ENCODE measurements around the gene CYYR1. TPM values are rescaled to one million over a fixed set of nuclear protein-coding genes. Genes with fewer than 3 reads are reported as not detected.

The CYYR1 gene
- total RNA-seq, 1 experiment from 2014 or later: not detected

DNA sequence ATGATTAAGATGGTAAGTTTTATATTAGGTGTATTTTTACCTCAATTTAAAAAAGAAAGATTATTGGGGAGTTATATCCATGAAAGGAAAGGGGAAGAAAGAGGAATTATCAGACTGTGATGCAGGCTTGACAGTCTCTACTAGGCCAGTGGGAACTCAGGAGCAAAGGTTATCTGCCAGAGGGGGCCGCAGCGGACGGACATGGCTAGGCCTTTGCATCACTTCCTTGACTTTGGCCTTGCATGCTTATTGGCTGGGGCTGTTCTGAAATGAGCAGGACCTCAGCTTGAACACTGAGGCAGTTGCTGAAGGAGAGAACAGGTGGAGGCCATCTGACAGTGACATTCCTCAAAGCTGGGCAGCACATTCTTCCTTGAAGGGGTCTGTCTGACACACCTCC, 150.9 kb downstream of the CYYR1 start:
- BruUV-seq (replicated peaks): no TSS peak
- intact Hi-C loops (cut with micrococcal nuclease; ENCODE audit: unreplicated experiment): no loop called here
- ATAC-seq: no peak

GRCh38 chr21:26421724-26422123, 151.4 kb downstream of the CYYR1 start:
- Histone ChIP-seq H3K27me3 (ENCODE audit: control insufficient read depth, insufficient read depth, low read length) (no peaks in the 10 kb centered on the region), H3K4me1 (ENCODE audit: control insufficient read depth, insufficient read depth, low read length) (no peaks in the 10 kb centered on the region), H3K9me3 (ENCODE audit: control insufficient read depth, insufficient read depth, low read depth, low read length) (no peaks in the 10 kb centered on the region), H3K36me3 (ENCODE audit: control insufficient read depth, insufficient read depth, low read length) (no peaks in the 10 kb centered on the region), H3K27ac (ENCODE audit: low read length) (no peak overlapping the region), H3K4me3 (ENCODE audit: low read depth in 2 of 2, low read length in 2 of 2) (no peak overlapping the region)
- TF ChIP-seq TCF7L2 (IDR thresholded peaks at IDR 0.05; ENCODE audit: low read depth, low read length) (no peak), REST (IDR thresholded peaks at IDR 0.05; ENCODE audit: insufficient read depth in 1 of 2, low read depth in 2 of 2, low read length in 1 of 2) (no peak), POLR2AphosphoS5 (IDR thresholded peaks at IDR 0.05; ENCODE audit: low read depth, low read length) (no peak), SIN3A (IDR thresholded peaks at IDR 0.05; ENCODE audit: borderline replicate concordance, insufficient read depth, low read depth, low read length) (no peak)
- TF ChIP-seq, protein P1, sequence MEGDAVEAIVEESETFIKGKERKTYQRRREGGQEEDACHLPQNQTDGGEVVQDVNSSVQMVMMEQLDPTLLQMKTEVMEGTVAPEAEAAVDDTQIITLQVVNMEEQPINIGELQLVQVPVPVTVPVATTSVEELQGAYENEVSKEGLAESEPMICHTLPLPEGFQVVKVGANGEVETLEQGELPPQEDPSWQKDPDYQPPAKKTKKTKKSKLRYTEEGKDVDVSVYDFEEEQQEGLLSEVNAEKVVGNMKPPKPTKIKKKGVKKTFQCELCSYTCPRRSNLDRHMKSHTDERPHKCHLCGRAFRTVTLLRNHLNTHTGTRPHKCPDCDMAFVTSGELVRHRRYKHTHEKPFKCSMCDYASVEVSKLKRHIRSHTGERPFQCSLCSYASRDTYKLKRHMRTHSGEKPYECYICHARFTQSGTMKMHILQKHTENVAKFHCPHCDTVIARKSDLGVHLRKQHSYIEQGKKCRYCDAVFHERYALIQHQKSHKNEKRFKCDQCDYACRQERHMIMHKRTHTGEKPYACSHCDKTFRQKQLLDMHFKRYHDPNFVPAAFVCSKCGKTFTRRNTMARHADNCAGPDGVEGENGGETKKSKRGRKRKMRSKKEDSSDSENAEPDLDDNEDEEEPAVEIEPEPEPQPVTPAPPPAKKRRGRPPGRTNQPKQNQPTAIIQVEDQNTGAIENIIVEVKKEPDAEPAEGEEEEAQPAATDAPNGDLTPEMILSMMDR (IDR thresholded peaks at IDR 0.05): no peak
- no peak for ATAC-seq
- DNase-seq (ENCODE audit: low read depth, low spot score): no peak
- in situ Hi-C loops (cut with HindIII; ENCODE audit: low pct_unique_long_range_greater_than_20kb, low sequenced_read_pairs): no loop called here
- intact Hi-C loops (cut with micrococcal nuclease; ENCODE audit: unreplicated experiment): no loop called here
- CTCF ChIA-PET: no interaction called here
- POLR2A ChIA-PET: no interaction called here
- no TSS peak for BruUV-seq (replicated peaks)

More for the DNA sequence above, 150.9 kb downstream of the CYYR1 start:
- Histone ChIP-seq H3K9me3 (ENCODE audit: control insufficient read depth, insufficient read depth, low read depth, low read length) (no peaks in the 10 kb centered on the region), H3K27me3 (ENCODE audit: control insufficient read depth, insufficient read depth, low read length) (no peaks in the 10 kb centered on the region), H3K4me3 (ENCODE audit: low read depth in 2 of 2, low read length in 2 of 2) (no peak overlapping the region), H3K4me1 (ENCODE audit: control insufficient read depth, insufficient read depth, low read length) (no peaks in the 10 kb centered on the region), H3K27ac (ENCODE audit: low read length) (no peak overlapping the region), H3K36me3 (ENCODE audit: control insufficient read depth, insufficient read depth, low read length) (no peaks in the 10 kb centered on the region)
- in situ Hi-C loops (cut with HindIII; ENCODE audit: low pct_unique_long_range_greater_than_20kb, low sequenced_read_pairs): no loop called here
- ChIA-PET CTCF (no interaction called here), POLR2A (no interaction called here)
- no peak for DNase-seq (ENCODE audit: low read depth, low spot score)
- TF ChIP-seq, protein P1 (IDR thresholded peaks at IDR 0.05): no peak
- TF ChIP-seq REST (IDR thresholded peaks at IDR 0.05; ENCODE audit: insufficient read depth in 1 of 2, low read depth in 2 of 2, low read length in 1 of 2) (no peak), SIN3A (IDR thresholded peaks at IDR 0.05; ENCODE audit: borderline replicate concordance, insufficient read depth, low read depth, low read length) (no peak), TCF7L2 (IDR thresholded peaks at IDR 0.05; ENCODE audit: low read depth, low read length) (no peak)
